A549 (cell line): ENCODE results near the gene ETAA1. TPM values are rescaled to one million over a fixed set of nuclear protein-coding genes. Genes with fewer than 3 reads are reported as not detected.

ENCODE experiments used
- ATAC-seq, 2 experiments: fragments of 200-7000 bp in 1 of 2; fragments of >200 bp in 1 of 2; cut with Nextera tagmentation in 1 of 2; cut with Tn5 transposase in 1 of 2; 3 replicates each; pipeline versions ENCODE4 v1.8.0 to v1.9.1; 2018 to 2020; ENCODE audit warnings: mild to moderate bottlenecking in 1 of 2, moderate library complexity in 1 of 2
- CTCF ChIA-PET: fragments of 300-600 bp; sonication (Branson Sonifier 250); formaldehyde crosslinking; extraction: SDS; loops from one replicate; lab custom pipeline; 2021; ENCODE audit warnings: antibody characterized with exemption, inconsistent platforms; lab: Yijun Ruan, JAX
- POLR2A ChIA-PET: fragments of 350-600 bp; formaldehyde crosslinking; extraction: SDS; loops from one replicate; lab custom pipeline; 2021; ENCODE audit warnings: antibody characterized with exemption, inconsistent platforms; lab: Yijun Ruan, JAX
- DNase-seq, 2 experiments: peaks; one replicate each; pipeline versions ENCODE4 v3.0.0 to v3.0.0-alpha.2; 2011 to 2016; ENCODE audit warnings: low read depth in 1 of 2, low spot score in 1 of 2
- FAIRE-seq: peaks from 2 replicates; lab custom pipeline; 2011; peaks lifted over from hg19 to GRCh38; lab: Jason Lieb, UNC
- H3K27ac ChIP-seq, 2 experiments: fragments of >200 bp; sonication (Bioruptor Twin); formaldehyde crosslinking; 3 replicates each; pipeline ENCODE4 v1.5.1; 2016 to 2017
- H3K4me1 ChIP-seq: fragments of >200 bp; sonication (Bioruptor Twin); formaldehyde crosslinking; 3 replicates; pipeline ENCODE4 v1.6.1; 2016
- H3K4me2 ChIP-seq: fragments of >200 bp; sonication (Bioruptor Twin); formaldehyde crosslinking; 3 replicates; pipeline ENCODE4 v1.6.1; 2016
- H3K4me3 ChIP-seq: fragments of >200 bp; sonication (Bioruptor Twin); formaldehyde crosslinking; 3 replicates; pipeline ENCODE4 v1.5.1; 2016
- H3K9me3 ChIP-seq: fragments of >200 bp; sonication (Bioruptor Twin); formaldehyde crosslinking; 3 replicates; pipeline ENCODE4 v1.6.1; 2016
- BCL3 ChIP-seq: fragments of >200 bp; sonication (Bioruptor Twin); formaldehyde crosslinking; IDR thresholded peaks from 3 replicates; pipeline ENCODE4 v1.6.1; 2016
- CBX2 ChIP-seq: fragments of 200-600 bp; sonication (generic); IDR thresholded peaks from 2 replicates; pipeline ENCODE4 v1.6.1; 2016; ENCODE audit warnings: low read depth, mild to moderate bottlenecking, borderline replicate concordance
- CBX8 ChIP-seq: fragments of 200-600 bp; sonication (generic); IDR thresholded peaks from 2 replicates; pipeline ENCODE4 v1.6.1; 2016
- CEBPB ChIP-seq, 2 experiments: fragments of >200 bp in 1 of 2; sonication (Bioruptor Twin) in 1 of 2; formaldehyde crosslinking in 1 of 2; IDR thresholded peaks; 2 replicates each; pipeline ENCODE4 v1.6.1; 2012 to 2016
- EHMT2 ChIP-seq: fragments of 200-600 bp; sonication (generic); IDR thresholded peaks from 2 replicates; pipeline ENCODE4 v1.6.1; 2016; ENCODE audit warnings: antibody characterized with exemption, low read depth, mild to moderate bottlenecking, moderate library complexity
- ESRRA ChIP-seq: fragments of 150-350 bp; IDR thresholded peaks from 2 replicates; pipeline ENCODE4 v1.6.1; 2014; ENCODE audit warnings: mild to moderate bottlenecking, low read length, borderline replicate concordance
- FOXS1 ChIP-seq: fragments of 250-450 bp; sonication (Bioruptor Pico); IDR thresholded peaks from 2 replicates; pipeline ENCODE4 v1.5.0; 2020; ENCODE audit warnings: mild to moderate bottlenecking, moderate library complexity
- GATA3 ChIP-seq: IDR thresholded peaks from 2 replicates; pipeline ENCODE4 v1.6.1; 2012; ENCODE audit warnings: borderline replicate concordance
- HDAC2 ChIP-seq: fragments of 200-600 bp; sonication (generic); IDR thresholded peaks from 2 replicates; pipeline ENCODE4 v1.6.1; 2016
- HES2 ChIP-seq: fragments of >200 bp; sonication (Bioruptor Twin); formaldehyde crosslinking; IDR thresholded peaks from 2 replicates; pipeline ENCODE4 v1.6.1; 2016
- HEYL ChIP-seq: fragments of 250-450 bp; sonication (Bioruptor Pico); IDR thresholded peaks from 2 replicates; pipeline ENCODE4 v1.8.0; 2021; ENCODE audit warnings: mild to moderate bottlenecking, moderate library complexity
- JUN ChIP-seq, 2 experiments: fragments of >200 bp; sonication (Bioruptor Twin); formaldehyde crosslinking; IDR thresholded peaks; 2 replicates in 1 of 2; 3 replicates in 1 of 2; pipeline ENCODE4 v1.6.1; 2016 to 2017
- JUNB ChIP-seq: fragments of >200 bp; sonication (Bioruptor Twin); formaldehyde crosslinking; IDR thresholded peaks from 2 replicates; pipeline ENCODE4 v1.6.1; 2016
- KDM5A ChIP-seq: fragments of 200-600 bp; sonication (generic); IDR thresholded peaks from 2 replicates; pipeline ENCODE4 v1.6.1; 2016; ENCODE audit warnings: antibody characterized with exemption, mild to moderate bottlenecking
- MAFK ChIP-seq: fragments of 450-650 bp; IDR thresholded peaks from 2 replicates; pipeline ENCODE4 v1.6.1; 2014; ENCODE audit not compliant: partially characterized antibody
- NFE2L2 ChIP-seq: fragments of 150-350 bp; conservative IDR thresholded peaks from 2 replicates; pipeline ENCODE4 v1.6.1; 2014; ENCODE audit warnings: low read length
- PHF8 ChIP-seq: fragments of 200-600 bp; sonication (generic); IDR thresholded peaks from 2 replicates; pipeline ENCODE4 v1.6.1; 2016; ENCODE audit warnings: low read depth, mild to moderate bottlenecking, antibody characterized with exemption, moderate library complexity, borderline replicate concordance
- RNF2 ChIP-seq: fragments of 200-600 bp; sonication (generic); IDR thresholded peaks from 2 replicates; pipeline ENCODE4 v1.6.1; 2016; ENCODE audit warnings: low read depth, mild to moderate bottlenecking, antibody characterized with exemption, moderate library complexity, borderline replicate concordance
- SREBF2 ChIP-seq: fragments of 450-650 bp; IDR thresholded peaks from 2 replicates; pipeline ENCODE4 v1.6.1; 2014; ENCODE audit warnings: mild to moderate bottlenecking, moderate library complexity
- USF2 ChIP-seq: fragments of 450-650 bp; IDR thresholded peaks from 2 replicates; pipeline ENCODE4 v1.6.1; 2014; ENCODE audit warnings: antibody characterized with exemption
- ZNF302 ChIP-seq: fragments of 250-450 bp; sonication (Bioruptor Pico); IDR thresholded peaks from 2 replicates; pipeline ENCODE4 v1.9.0; 2021; ENCODE audit warnings: inconsistent platforms, mild to moderate bottlenecking, moderate library complexity
- WGBS: methylation state at CpG from one replicate; pipeline ENCODE4 v1.1.6; 2017; ENCODE audit errors: missing lambda C conversion rate; 5-methylcytosine and 5-hydroxymethylcytosine counted together
- polyA plus RNA-seq, 4 experiments: library from polyadenylated mRNA; depleted of rRNA in 3 of 4; stranded (reverse); fragments of >200 nt; fragmentation: RNase III in 1 of 4; extraction: RNeasy Plus Mini Kit Qiagen cat#74134 plus additional on column Dnase treatment in 1 of 4; gene quantifications; 2 replicates in 3 of 4; 3 replicates in 1 of 4; pipeline ENCODE4 v1.2.3, GENCODE V29; 2011 to 2017

Gene ETAA1
- polyA plus RNA-seq, 2 of the 4 experiments (the other 2 are of a cell fraction): 13.0 to 28.1 TPM

- CTCF ChIA-PET: interaction anchor here (1.6 kb wide), 1 partner anchor 16 kb away, joined by 4 read pairs; no protein-coding TSS in a partner anchor
- 0 out of 3 replicates have a peak, but pooled peaks cover under 1% of the 10 kb centered on the region for H3K9me3 ChIP-seq
- WGBS: 2% methylated on average over 1 of the region's 1 CpG
- DNase-seq: peak in 1 of 2 experiments; percentile 21
- H3K4me1 ChIP-seq: peaks cover 14% of the 10 kb centered on the region; the same call in 2 of the 3 replicates
- POLR2A ChIA-PET: no interaction called here
- no peak for FAIRE-seq
- no peak for ATAC-seq
- no peak for TF ChIP-seq SREBF2
- no peak for TF ChIP-seq RNF2
- TF ChIP-seq CEBPB (IDR thresholded peaks at IDR 0.05): no peak
- peak; percentile 49; the same call in 1 of the 2 replicates for TF ChIP-seq GATA3
- peak; percentile 27; the same call in 1 of the 2 replicates for TF ChIP-seq JUNB
- TF ChIP-seq HDAC2: no peak
- TF ChIP-seq JUN (IDR thresholded peaks at IDR 0.05): no peak
- no peak for TF ChIP-seq HES2
- no peak overlapping the region for H3K27ac ChIP-seq
- H3K4me3 ChIP-seq: no peak overlapping the region
- H3K4me2 ChIP-seq: peak overlapping the region; percentile 33
Measured at GRCh38 chr2:67437114-67437513, 40.0 kb downstream of the ETAA1 start.

- FAIRE-seq (no peak), DNase-seq (no peak), ATAC-seq (no peak)
- no peak for TF ChIP-seq CBX8
- TF ChIP-seq KDM5A: no peak
- no peak for TF ChIP-seq HDAC2
- TF ChIP-seq NFE2L2: no peak
- no peak for TF ChIP-seq USF2
- TF ChIP-seq FOXS1 (CRISPR knock-in tag): no peak
- TF ChIP-seq ESRRA: no peak
- no peak for TF ChIP-seq ZNF302
- TF ChIP-seq BCL3: no peak
- no peak for TF ChIP-seq MAFK
- TF ChIP-seq SREBF2: no peak
- TF ChIP-seq EHMT2: no peak
- TF ChIP-seq JUNB: no peak
- TF ChIP-seq HEYL (CRISPR knock-in tag): no peak
- 81% methylated on average over 2 of the region's 2 CpGs for WGBS
- POLR2A ChIA-PET: no interaction called here
- no peak overlapping the region for H3K4me2 ChIP-seq
- H3K4me3 ChIP-seq: no peak overlapping the region
- H3K9me3 ChIP-seq: no peaks in the 10 kb centered on the region
- CTCF ChIA-PET: no interaction called here
- no peak overlapping the region for H3K27ac ChIP-seq
- peaks cover 14% of the 10 kb centered on the region; the same call in 2 of the 3 replicates for H3K4me1 ChIP-seq
Measured at GRCh38 chr2:67438337-67438736, 41.2 kb downstream of the ETAA1 start.

- whole genome bisulfite sequencing: 55% methylated on average over 5 of the region's 5 CpGs
- no peak for FAIRE-seq
Measured at GRCh38 chr2:67445652-67446268, 48.6 kb downstream of the ETAA1 start.

More at GRCh38 chr2:67445652-67446268, 48.6 kb downstream of the ETAA1 start:
- ChIA-PET CTCF (no interaction called here), POLR2A (no interaction called here)
- H3K4me2 ChIP-seq: peak overlapping the region; percentile 41; the same call in 2 of the 3 replicates
- TF ChIP-seq PHF8 (no peak), CBX2 (no peak)
- H3K4me1 ChIP-seq: peaks cover 21% of the 10 kb centered on the region
- ATAC-seq: no peak
- DNase-seq: no peak
- no peaks in the 10 kb centered on the region for H3K9me3 ChIP-seq
- H3K27ac ChIP-seq: peak overlapping the region in 1 of 2 experiments; percentile 67; a peak in 1 of 6 replicates
- no peak overlapping the region for H3K4me3 ChIP-seq
